ENCODE measurements around the gene BCORL1. TPM values are rescaled to one million over a fixed set of nuclear protein-coding genes. Genes with fewer than 3 reads are reported as not detected.

The BCORL1 gene
- total and polyA plus RNA-seq, 2 of the 4 experiments (the other 2 are of a cell fraction) = 0.54 to 1.6 TPM

DNA sequence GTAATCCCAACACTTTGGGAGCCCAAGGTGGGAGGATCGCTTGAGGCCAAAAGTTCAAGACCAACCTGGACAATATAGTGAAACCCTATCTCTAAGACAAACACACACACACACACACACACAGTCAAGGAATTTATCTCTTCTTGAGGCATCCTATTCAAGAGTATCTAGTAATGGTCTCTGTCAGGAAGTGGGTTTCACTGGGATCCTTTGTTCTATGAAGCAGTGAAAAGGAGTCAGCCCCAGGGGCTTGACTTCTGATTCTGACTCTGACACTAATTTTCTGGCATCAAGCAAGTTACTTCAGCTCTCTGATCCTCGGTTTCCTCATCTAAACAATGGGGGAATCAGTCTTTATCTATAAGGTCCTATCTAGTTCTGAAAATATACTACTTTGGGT is 41.7 kb upstream of the BCORL1 start:
- Histone ChIP-seq H3K14ac (replicated peaks; ENCODE audit: low read depth, low read length) (no peak overlapping the region), H3K27me3 (ENCODE audit: control insufficient read depth, insufficient read depth, low read length) (peaks cover 38% of the 10 kb centered on the region), H3K4me3 (ENCODE audit: insufficient read depth, low read depth, low read length) (no peak overlapping the region), H3K9me3 (ENCODE audit: control insufficient read depth, insufficient read depth, low read length) (no peaks in the 10 kb centered on the region), H2AK5ac (ENCODE audit: low read depth, low read length) (no peak overlapping the region), H3K9ac (ENCODE audit: low read depth, low read length) (no peak overlapping the region), H3K4me2 (ENCODE audit: low read depth, low read length) (no peak overlapping the region), H2BK120ac (ENCODE audit: low read depth, low read length) (no peak overlapping the region), H3K18ac (ENCODE audit: low read depth, low read length) (no peak overlapping the region), H2BK20ac (ENCODE audit: low read depth, low read length) (no peak overlapping the region), H2BK5ac (ENCODE audit: low read depth, low read length, poor library complexity, severe bottlenecking) (no peak overlapping the region), H3K36me3 (ENCODE audit: control insufficient read depth, insufficient read depth, low read length) (no peaks in the 10 kb centered on the region), H3K4ac (ENCODE audit: low read depth, low read length) (no peak overlapping the region), H3K23ac (ENCODE audit: low read depth, low read length) (no peak overlapping the region), H4K5ac (ENCODE audit: low read depth, low read length) (no peak overlapping the region), H4K91ac (ENCODE audit: insufficient read depth, low read depth, low read length) (no peak overlapping the region), H2BK15ac (ENCODE audit: low read depth, low read length) (no peak overlapping the region), H2AFZ (replicated peaks; ENCODE audit: low read length, poor library complexity) (no peak overlapping the region), H4K20me1 (ENCODE audit: insufficient read depth, low read length) (no peaks in the 10 kb centered on the region), H3K4me1 (ENCODE audit: control insufficient read depth, insufficient read depth, low read length) (no peaks in the 10 kb centered on the region), H2AK9ac (replicated peaks; ENCODE audit: low read depth, low read length, poor library complexity) (no peak overlapping the region), H3K9me1 (ENCODE audit: insufficient read depth, low read length) (no peaks in the 10 kb centered on the region), H3K79me1 (ENCODE audit: low read depth in 1 of 2, low read length in 2 of 2) (no peaks in the 10 kb centered on the region), H3K56ac (ENCODE audit: extremely low read depth, insufficient read depth, low read length) (no peak overlapping the region), H3K27ac (ENCODE audit: insufficient read depth, low read length) (no peak overlapping the region), H4K8ac (ENCODE audit: low read depth in 2 of 2, low read length in 2 of 2) (no peak overlapping the region)
- BruUV-seq (replicated peaks) = no TSS peak
- in situ Hi-C loops (cut with MboI; ENCODE audit: low sequenced_read_pairs) (no loop called here), dilution Hi-C loops (cut with HindIII; ENCODE audit: low sequenced_read_pairs, unreplicated experiment) (no loop called here), intact Hi-C loops (cut with micrococcal nuclease) (no loop called here)
- WGBS, 2 experiments (ENCODE audit: extremely low coverage in 2 of 2, insufficient read length in 1 of 2) = no CpG with 5 or more reads among the region's 2 CpGs
- POLR2A ChIA-PET (ENCODE audit: unreplicated experiment) = no interaction called here
- no peak for TF ChIP-seq MAZ (IDR thresholded peaks at IDR 0.05; ENCODE audit: borderline replicate concordance, low read depth, low read length)
- TF ChIP-seq MXI1 (IDR thresholded peaks at IDR 0.05; ENCODE audit: borderline replicate concordance, low read depth, low read length) = no peak
- no peak for TF ChIP-seq RAD21 (IDR thresholded peaks at IDR 0.05; ENCODE audit: low read length)
- no peak for TF ChIP-seq POLR2A (IDR thresholded peaks at IDR 0.05; ENCODE audit: low read depth, low read length)
- no peak for TF ChIP-seq BHLHE40 (IDR thresholded peaks at IDR 0.05; ENCODE audit: low read depth, low read length)
- TF ChIP-seq RCOR1 (IDR thresholded peaks at IDR 0.05; ENCODE audit: insufficient replicate concordance, low read length) = no peak
- TF ChIP-seq, protein P1, sequence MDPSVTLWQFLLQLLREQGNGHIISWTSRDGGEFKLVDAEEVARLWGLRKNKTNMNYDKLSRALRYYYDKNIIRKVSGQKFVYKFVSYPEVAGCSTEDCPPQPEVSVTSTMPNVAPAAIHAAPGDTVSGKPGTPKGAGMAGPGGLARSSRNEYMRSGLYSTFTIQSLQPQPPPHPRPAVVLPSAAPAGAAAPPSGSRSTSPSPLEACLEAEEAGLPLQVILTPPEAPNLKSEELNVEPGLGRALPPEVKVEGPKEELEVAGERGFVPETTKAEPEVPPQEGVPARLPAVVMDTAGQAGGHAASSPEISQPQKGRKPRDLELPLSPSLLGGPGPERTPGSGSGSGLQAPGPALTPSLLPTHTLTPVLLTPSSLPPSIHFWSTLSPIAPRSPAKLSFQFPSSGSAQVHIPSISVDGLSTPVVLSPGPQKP (IDR thresholded peaks at IDR 0.05; ENCODE audit: borderline replicate concordance, low read depth, low read length) = no peak
- no peak for TF ChIP-seq MAFK (IDR thresholded peaks at IDR 0.05; ENCODE audit: low read depth, low read length)
- TF ChIP-seq NFE2L2 (IDR thresholded peaks at IDR 0.05; ENCODE audit: low read depth, low read length) = no peak
- TF ChIP-seq FOS (IDR thresholded peaks at IDR 0.05; ENCODE audit: low read depth, low read length) = no peak
- TF ChIP-seq CHD1 (IDR thresholded peaks at IDR 0.05; ENCODE audit: low read depth, low read length) = no peak
- no peak for TF ChIP-seq SMC3 (IDR thresholded peaks at IDR 0.05; ENCODE audit: low read depth, low read length)
- no peak for TF ChIP-seq CEBPB (IDR thresholded peaks at IDR 0.05; ENCODE audit: low read depth, low read length)
- TF ChIP-seq, protein P2, sequence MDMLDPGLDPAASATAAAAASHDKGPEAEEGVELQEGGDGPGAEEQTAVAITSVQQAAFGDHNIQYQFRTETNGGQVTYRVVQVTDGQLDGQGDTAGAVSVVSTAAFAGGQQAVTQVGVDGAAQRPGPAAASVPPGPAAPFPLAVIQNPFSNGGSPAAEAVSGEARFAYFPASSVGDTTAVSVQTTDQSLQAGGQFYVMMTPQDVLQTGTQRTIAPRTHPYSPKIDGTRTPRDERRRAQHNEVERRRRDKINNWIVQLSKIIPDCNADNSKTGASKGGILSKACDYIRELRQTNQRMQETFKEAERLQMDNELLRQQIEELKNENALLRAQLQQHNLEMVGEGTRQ (IDR thresholded peaks at IDR 0.05; ENCODE audit: low read depth, low read length) = no peak
- no peak for TF ChIP-seq RFX5 (IDR thresholded peaks at IDR 0.05; ENCODE audit: low read depth, low read length)
- TF ChIP-seq, protein P3, sequence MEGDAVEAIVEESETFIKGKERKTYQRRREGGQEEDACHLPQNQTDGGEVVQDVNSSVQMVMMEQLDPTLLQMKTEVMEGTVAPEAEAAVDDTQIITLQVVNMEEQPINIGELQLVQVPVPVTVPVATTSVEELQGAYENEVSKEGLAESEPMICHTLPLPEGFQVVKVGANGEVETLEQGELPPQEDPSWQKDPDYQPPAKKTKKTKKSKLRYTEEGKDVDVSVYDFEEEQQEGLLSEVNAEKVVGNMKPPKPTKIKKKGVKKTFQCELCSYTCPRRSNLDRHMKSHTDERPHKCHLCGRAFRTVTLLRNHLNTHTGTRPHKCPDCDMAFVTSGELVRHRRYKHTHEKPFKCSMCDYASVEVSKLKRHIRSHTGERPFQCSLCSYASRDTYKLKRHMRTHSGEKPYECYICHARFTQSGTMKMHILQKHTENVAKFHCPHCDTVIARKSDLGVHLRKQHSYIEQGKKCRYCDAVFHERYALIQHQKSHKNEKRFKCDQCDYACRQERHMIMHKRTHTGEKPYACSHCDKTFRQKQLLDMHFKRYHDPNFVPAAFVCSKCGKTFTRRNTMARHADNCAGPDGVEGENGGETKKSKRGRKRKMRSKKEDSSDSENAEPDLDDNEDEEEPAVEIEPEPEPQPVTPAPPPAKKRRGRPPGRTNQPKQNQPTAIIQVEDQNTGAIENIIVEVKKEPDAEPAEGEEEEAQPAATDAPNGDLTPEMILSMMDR (conservative IDR thresholded peaks at IDR 0.05; ENCODE audit: low read depth, low read length) = no peak
- ATAC-seq (ENCODE audit: low read depth) (no peak), DNase-seq (no peak)
- CTCF ChIA-PET = interaction anchor here (0.6 kb wide), 1 partner anchor 63 kb away, joined by 3 read pairs; no protein-coding TSS in a partner anchor

Measured in IMR-90 (cell line).